Pancreas (tissue), 10 donors: ENCODE measurements around the gene CCDC77. TPM values are rescaled to one million over a fixed set of nuclear protein-coding genes. Genes with fewer than 3 reads are reported as not detected.
A peak's percentile ranks its signal among the peaks of the same experiment; 100 is the strongest.

Experiments used
- ATAC-seq, 4 donors: fragments of 200-7000 bp; cut with Tn5 transposase; one replicate each; pipeline versions ENCODE4 v1.8.0 to v1.9.1; 2020; ENCODE audit warnings: mild to moderate bottlenecking in 4 of 4, moderate library complexity in 4 of 4
- DNase-seq, 6 donors: peaks; one replicate each; pipeline ENCODE4 v3.0.0-alpha.2; 2020
- FAIRE-seq: peaks from 2 replicates; lab custom pipeline; 2012; peaks lifted over from hg19 to GRCh38; lab: Jason Lieb, UNC
- H3K27ac ChIP-seq, 4 donors: fragments of 200-600 bp; sonication (generic); 1 replicate in 3 of 4; 2 replicates in 1 of 4; pipeline versions ENCODE4 v1.5.0 to v1.8.0; 2020
- H3K27me3 ChIP-seq, 4 donors: fragments of 200-600 bp; one replicate each; pipeline ENCODE4 v1.8.0; 2021
- H3K36me3 ChIP-seq, 3 donors: fragments of 200-600 bp; sonication (generic) in 1 of 3; one replicate each; pipeline versions ENCODE4 v1.5.0 to v1.8.0; 2020 to 2021
- H3K4me1 ChIP-seq, 3 donors: fragments of 200-600 bp; one replicate each; pipeline ENCODE4 v1.8.0; 2021
- H3K4me3 ChIP-seq, 4 donors: fragments of 200-600 bp; sonication (generic) in 2 of 4; one replicate each; pipeline versions ENCODE4 v1.5.0 to v1.8.0; 2020 to 2021
- H3K9me3 ChIP-seq, 4 donors: fragments of 200-600 bp; one replicate each; pipeline ENCODE4 v1.8.0; 2021
- CTCF ChIP-seq, 4 donors: fragments of 200-600 bp; sonication (generic) in 3 of 4; IDR thresholded peaks; one replicate each; pipeline versions ENCODE4 v1.5.0 to v1.8.0; 2021; ENCODE audit warnings: antibody characterized with exemption in 4 of 4
- WGBS, 2 donors: extraction: QIAGEN DNeasy Blood & Tissue Kit; methylation state at CpG; one replicate each; pipeline ENCODE4 v1.1.7; 2013; 5-methylcytosine and 5-hydroxymethylcytosine counted together
- intact Hi-C, 3 donors: fragments of 100-400 bp; cut with DNase I; formaldehyde crosslinking; loops; one replicate each; pipeline versions ENCODE4 v1.11.1 to v1.14.2; 2022
- polyA plus RNA-seq, 2 donors: library from polyadenylated mRNA; stranded (reverse); fragments of 200-250 nt; gene quantifications; one replicate each; pipeline ENCODE4 v1.2.3, GENCODE V29; 2013
- total RNA-seq, 6 donors: library from RNA; stranded (reverse); fragmentation: NEBNext Ultra II Directional in 4 of 6; extraction: Animal tissue kit (Norgen Biotek cat#: 25700) in 4 of 6; gene quantifications; one replicate each; pipeline versions ENCODE4 v1.2.1 to v1.2.4, GENCODE V29; 2021 to 2023
- donor health status: healthy with polysubstance abuse.
- donor health status: DM: no; HTN: no; CAD: no; lungs with moderate emphysema.
- donor health status: DM: no; HTN: no; CAD: no.
- donor health status: control.
- donor health status: control.
- donor health status: Bipolar disorder and iron deficiency.
- donor health status: DM: yes; HTN: yes; CAD: no.
- donor health status: DM: no; HTN: no; CAD: no.
- donor health status: DM: no; HTN: no; CAD: no.
- donor health status: DM: yes; HTN: yes; CAD: no.

The CCDC77 gene
- total and polyA plus RNA-seq, 8 donors: 1.9 to 4.2 (median 2.8) TPM

GRCh38 chr12:466762-467161, 65.3 kb downstream of the CCDC77 start:
- FAIRE-seq: no peak
- no peak for ATAC-seq
- WGBS, 2 donors: 81 to 88% methylated on average over 5 of the region's 5 CpGs
- no peak for TF ChIP-seq CTCF (IDR thresholded peaks at IDR 0.05)
- no peak overlapping the region for H3K4me3 ChIP-seq
- H3K36me3 ChIP-seq: no peaks in the 10 kb centered on the region
- H3K27me3 ChIP-seq: no peaks in the 10 kb centered on the region
- intact Hi-C loops: no loop called here
- H3K27ac ChIP-seq: no peak overlapping the region
- no peak for DNase-seq
- peaks cover 0 to 4% (median 0%) of the 10 kb centered on the region in 3 donors for H3K4me1 ChIP-seq
- H3K9me3 ChIP-seq: no peaks in the 10 kb centered on the region

- FAIRE-seq (no peak), DNase-seq (no peak)
- 92 to 95% methylated on average over 6 of the region's 6 CpGs for WGBS, 2 donors
Measured at GRCh38 chr12:467591-467990, 66.1 kb downstream of the CCDC77 start.

GRCh38 chr12:468671-469389, 67.4 kb downstream of the CCDC77 start:
- ATAC-seq (peak in 2 of 4 donors; percentile 49 to 57), DNase-seq (no peak), FAIRE-seq (no peak)
- intact Hi-C loops: no loop called here
- 72 to 75% methylated on average over 10 of the region's 10 CpGs for WGBS, 2 donors
- TF ChIP-seq CTCF (IDR thresholded peaks at IDR 0.05): no peak
- H3K27me3 ChIP-seq: no peaks in the 10 kb centered on the region
- no peaks in the 10 kb centered on the region for H3K36me3 ChIP-seq
- H3K27ac ChIP-seq: no peak overlapping the region
- H3K4me3 ChIP-seq: no peak overlapping the region
- H3K4me1 ChIP-seq: peaks cover 0 to 4% (median 0%) of the 10 kb centered on the region in 3 donors
- H3K9me3 ChIP-seq: no peaks in the 10 kb centered on the region

More at GRCh38 chr12:467591-467990, 66.1 kb downstream of the CCDC77 start:
- TF ChIP-seq CTCF (IDR thresholded peaks at IDR 0.05): no peak
- Histone ChIP-seq H3K27ac (no peak overlapping the region), H3K36me3 (no peaks in the 10 kb centered on the region), H3K4me3 (no peak overlapping the region), H3K27me3 (no peaks in the 10 kb centered on the region), H3K9me3 (no peaks in the 10 kb centered on the region), H3K4me1 (peaks cover 0 to 4% (median 0%) of the 10 kb centered on the region in 3 donors)
- no peak for ATAC-seq
- intact Hi-C loops: no loop called here

GRCh38 chr12:470133-470532, 68.7 kb downstream of the CCDC77 start:
- H3K27ac ChIP-seq: no peak overlapping the region

More at GRCh38 chr12:470133-470532, 68.7 kb downstream of the CCDC77 start:
- Histone ChIP-seq H3K9me3 (no peaks in the 10 kb centered on the region), H3K4me1 (peaks cover 0 to under 1% (median 0%) of the 10 kb centered on the region in 3 donors), H3K4me3 (no peak overlapping the region), H3K36me3 (no peaks in the 10 kb centered on the region), H3K27me3 (no peaks in the 10 kb centered on the region)
- peak in 1 of 4 donors; percentile 54 for ATAC-seq
- TF ChIP-seq CTCF (IDR thresholded peaks at IDR 0.05): no peak
- 39 to 43% methylated on average over 11 of the region's 11 CpGs for WGBS, 2 donors
- DNase-seq: no peak
- intact Hi-C loops: no loop called here
- no peak for FAIRE-seq
